ENCODE results near the gene GPR171.

Gene GPR171

DNA sequence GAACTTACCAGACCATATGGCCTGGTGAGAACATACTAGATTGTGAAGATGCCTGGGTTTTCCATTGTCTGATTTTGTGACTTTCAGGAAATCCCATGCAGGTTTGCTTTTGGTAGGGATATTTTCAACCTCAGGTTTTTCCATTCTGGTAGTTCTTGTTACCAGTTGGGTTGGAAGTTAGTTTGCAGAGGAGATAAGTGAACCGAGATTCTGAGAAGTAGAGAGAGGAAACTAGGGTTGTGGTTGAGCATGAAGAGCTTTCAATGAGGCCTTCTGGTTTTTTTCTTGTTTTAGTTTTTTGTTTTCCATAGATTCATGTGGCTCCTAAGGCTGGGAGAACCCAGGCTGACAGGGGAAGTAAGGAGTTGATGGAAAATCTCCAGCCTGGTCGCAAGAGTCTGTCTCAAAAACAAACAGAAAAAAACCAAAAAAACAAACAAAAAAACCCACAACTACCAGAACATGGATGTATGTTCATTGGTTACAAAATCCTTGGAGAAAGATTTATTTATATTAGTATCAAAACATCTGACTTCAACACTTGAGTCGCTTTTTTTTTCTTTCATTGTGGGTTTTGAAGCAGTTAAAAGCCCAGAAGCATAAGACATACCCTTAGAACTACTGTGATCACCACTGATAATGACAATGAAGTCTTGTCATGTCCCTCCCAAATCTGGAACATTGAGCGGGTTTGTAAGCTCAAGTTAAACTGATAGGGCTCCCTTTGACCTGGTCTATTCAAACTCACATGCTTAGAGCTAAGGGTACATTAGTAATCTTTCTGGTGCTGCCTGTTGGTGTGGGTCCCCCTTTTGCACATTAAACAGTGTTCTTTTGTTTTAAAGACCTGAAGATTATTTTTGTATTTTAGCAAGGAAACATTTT, 3.2 kb downstream of the GPR171 start:
- Histone ChIP-seq H3K36me3 (ENCODE audit: control insufficient read depth in 2 of 2, insufficient read depth in 1 of 2, low read length in 2 of 2) (peaks cover 0 to 3% of the 10 kb centered on the region in 2 experiments; a peak in 1 of 3 replicates), H3K4me3 (ENCODE audit: low read depth, low read length) (no peak overlapping the region), H3K4me1 (ENCODE audit: control insufficient read depth, insufficient read depth, low read length) (no peaks in the 10 kb centered on the region), H3K27ac (ENCODE audit: extremely low read depth, low read depth, low read length) (no peak overlapping the region), H3K9me3 (ENCODE audit: control insufficient read depth, insufficient read depth, low read depth, low read length) (no peaks in the 10 kb centered on the region)
- POLR2A ChIA-PET: no interaction called here
- CTCF ChIA-PET: interaction anchor here (0.6 to 1.3 kb wide), 2 partner anchors 28 to 395 kb away, joined by 3 to 5 read pairs; no protein-coding TSS in a partner anchor
- no peak for TF ChIP-seq IKZF3 (tag by site-specific recombination; IDR thresholded peaks at IDR 0.05)
- TF ChIP-seq ZNF112 (tag by site-specific recombination; IDR thresholded peaks at IDR 0.05): no peak

DNA sequence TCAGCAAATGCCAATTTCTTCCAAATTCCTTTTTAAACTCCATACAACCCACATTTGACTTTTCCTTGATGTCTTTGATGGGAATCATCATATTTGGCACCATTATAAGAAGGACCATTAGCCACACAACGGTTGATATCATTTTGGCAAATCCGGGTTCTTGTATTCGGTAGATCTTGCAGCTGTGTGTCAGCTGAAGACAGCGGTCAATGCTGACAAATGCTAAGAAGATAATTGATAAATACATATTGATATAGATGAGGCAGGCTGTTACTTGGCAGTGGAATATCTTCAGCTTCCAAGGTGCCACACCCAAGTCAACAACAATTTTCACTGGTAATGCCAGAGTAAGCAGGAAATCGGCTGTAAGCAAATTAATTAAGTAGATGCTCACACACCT, 4.2 kb downstream of the GPR171 start:
- Histone ChIP-seq H3K4me3 (ENCODE audit: low read depth, low read length) (no peak overlapping the region), H3K27ac (ENCODE audit: extremely low read depth, low read depth, low read length) (no peak overlapping the region), H3K9me3 (ENCODE audit: control insufficient read depth, insufficient read depth, low read depth, low read length) (no peaks in the 10 kb centered on the region), H3K4me1 (ENCODE audit: control insufficient read depth, insufficient read depth, low read length) (no peaks in the 10 kb centered on the region), H3K36me3 (ENCODE audit: control insufficient read depth in 2 of 2, insufficient read depth in 1 of 2, low read length in 2 of 2) (peaks cover 0 to 7% of the 10 kb centered on the region in 2 experiments; a peak in 1 of 3 replicates)
- no peak for TF ChIP-seq ZNF274 (IDR thresholded peaks at IDR 0.05; ENCODE audit: low read length)
- TF ChIP-seq ZNF274 (tag by site-specific recombination; IDR thresholded peaks at IDR 0.05; ENCODE audit: borderline replicate concordance): no peak
- TF ChIP-seq, protein P1, sequence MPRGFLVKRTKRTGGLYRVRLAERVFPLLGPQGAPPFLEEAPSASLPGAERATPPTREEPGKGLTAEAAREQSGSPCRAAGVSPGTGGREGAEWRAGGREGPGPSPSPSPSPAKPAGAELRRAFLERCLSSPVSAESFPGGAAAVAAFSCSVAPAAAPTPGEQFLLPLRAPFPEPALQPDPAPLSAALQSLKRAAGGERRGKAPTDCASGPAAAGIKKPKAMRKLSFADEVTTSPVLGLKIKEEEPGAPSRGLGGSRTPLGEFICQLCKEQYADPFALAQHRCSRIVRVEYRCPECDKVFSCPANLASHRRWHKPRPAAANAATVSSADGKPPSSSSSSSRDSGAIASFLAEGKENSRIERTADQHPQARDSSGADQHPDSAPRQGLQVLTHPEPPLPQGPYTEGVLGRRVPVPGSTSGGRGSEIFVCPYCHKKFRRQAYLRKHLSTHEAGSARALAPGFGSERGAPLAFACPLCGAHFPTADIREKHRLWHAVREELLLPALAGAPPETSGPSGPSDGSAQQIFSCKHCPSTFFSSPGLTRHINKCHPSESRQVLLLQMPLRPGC (tag by site-specific recombination; IDR thresholded peaks at IDR 0.05): no peak
- TF ChIP-seq, protein P2, sequence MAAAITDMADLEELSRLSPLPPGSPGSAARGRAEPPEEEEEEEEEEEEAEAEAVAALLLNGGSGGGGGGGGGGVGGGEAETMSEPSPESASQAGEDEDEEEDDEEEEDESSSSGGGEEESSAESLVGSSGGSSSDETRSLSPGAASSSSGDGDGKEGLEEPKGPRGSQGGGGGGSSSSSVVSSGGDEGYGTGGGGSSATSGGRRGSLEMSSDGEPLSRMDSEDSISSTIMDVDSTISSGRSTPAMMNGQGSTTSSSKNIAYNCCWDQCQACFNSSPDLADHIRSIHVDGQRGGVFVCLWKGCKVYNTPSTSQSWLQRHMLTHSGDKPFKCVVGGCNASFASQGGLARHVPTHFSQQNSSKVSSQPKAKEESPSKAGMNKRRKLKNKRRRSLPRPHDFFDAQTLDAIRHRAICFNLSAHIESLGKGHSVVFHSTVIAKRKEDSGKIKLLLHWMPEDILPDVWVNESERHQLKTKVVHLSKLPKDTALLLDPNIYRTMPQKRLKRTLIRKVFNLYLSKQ (tag by site-specific recombination; IDR thresholded peaks at IDR 0.05; ENCODE audit: borderline replicate concordance): no peak
- no peak for TF ChIP-seq RBAK (tag by site-specific recombination; IDR thresholded peaks at IDR 0.05)
- TF ChIP-seq ZNF426 (tag by site-specific recombination; IDR thresholded peaks at IDR 0.05): no peak
- no peak for TF ChIP-seq HOXA7 (CRISPR knock-in tag; IDR thresholded peaks at IDR 0.05; ENCODE audit: borderline replicate concordance)
- TF ChIP-seq, protein P3, sequence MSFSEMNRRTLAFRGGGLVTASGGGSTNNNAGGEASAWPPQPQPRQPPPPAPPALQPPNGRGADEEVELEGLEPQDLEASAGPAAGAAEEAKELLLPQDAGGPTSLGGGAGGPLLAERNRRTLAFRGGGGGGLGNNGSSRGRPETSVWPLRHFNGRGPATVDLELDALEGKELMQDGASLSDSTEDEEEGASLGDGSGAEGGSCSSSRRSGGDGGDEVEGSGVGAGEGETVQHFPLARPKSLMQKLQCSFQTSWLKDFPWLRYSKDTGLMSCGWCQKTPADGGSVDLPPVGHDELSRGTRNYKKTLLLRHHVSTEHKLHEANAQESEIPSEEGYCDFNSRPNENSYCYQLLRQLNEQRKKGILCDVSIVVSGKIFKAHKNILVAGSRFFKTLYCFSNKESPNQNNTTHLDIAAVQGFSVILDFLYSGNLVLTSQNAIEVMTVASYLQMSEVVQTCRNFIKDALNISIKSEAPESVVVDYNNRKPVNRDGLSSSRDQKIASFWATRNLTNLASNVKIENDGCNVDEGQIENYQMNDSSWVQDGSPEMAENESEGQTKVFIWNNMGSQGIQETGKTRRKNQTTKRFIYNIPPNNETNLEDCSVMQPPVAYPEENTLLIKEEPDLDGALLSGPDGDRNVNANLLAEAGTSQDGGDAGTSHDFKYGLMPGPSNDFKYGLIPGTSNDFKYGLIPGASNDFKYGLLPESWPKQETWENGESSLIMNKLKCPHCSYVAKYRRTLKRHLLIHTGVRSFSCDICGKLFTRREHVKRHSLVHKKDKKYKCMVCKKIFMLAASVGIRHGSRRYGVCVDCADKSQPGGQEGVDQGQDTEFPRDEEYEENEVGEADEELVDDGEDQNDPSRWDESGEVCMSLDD (tag by site-specific recombination; IDR thresholded peaks at IDR 0.05): no peak
- TF ChIP-seq, protein P4, sequence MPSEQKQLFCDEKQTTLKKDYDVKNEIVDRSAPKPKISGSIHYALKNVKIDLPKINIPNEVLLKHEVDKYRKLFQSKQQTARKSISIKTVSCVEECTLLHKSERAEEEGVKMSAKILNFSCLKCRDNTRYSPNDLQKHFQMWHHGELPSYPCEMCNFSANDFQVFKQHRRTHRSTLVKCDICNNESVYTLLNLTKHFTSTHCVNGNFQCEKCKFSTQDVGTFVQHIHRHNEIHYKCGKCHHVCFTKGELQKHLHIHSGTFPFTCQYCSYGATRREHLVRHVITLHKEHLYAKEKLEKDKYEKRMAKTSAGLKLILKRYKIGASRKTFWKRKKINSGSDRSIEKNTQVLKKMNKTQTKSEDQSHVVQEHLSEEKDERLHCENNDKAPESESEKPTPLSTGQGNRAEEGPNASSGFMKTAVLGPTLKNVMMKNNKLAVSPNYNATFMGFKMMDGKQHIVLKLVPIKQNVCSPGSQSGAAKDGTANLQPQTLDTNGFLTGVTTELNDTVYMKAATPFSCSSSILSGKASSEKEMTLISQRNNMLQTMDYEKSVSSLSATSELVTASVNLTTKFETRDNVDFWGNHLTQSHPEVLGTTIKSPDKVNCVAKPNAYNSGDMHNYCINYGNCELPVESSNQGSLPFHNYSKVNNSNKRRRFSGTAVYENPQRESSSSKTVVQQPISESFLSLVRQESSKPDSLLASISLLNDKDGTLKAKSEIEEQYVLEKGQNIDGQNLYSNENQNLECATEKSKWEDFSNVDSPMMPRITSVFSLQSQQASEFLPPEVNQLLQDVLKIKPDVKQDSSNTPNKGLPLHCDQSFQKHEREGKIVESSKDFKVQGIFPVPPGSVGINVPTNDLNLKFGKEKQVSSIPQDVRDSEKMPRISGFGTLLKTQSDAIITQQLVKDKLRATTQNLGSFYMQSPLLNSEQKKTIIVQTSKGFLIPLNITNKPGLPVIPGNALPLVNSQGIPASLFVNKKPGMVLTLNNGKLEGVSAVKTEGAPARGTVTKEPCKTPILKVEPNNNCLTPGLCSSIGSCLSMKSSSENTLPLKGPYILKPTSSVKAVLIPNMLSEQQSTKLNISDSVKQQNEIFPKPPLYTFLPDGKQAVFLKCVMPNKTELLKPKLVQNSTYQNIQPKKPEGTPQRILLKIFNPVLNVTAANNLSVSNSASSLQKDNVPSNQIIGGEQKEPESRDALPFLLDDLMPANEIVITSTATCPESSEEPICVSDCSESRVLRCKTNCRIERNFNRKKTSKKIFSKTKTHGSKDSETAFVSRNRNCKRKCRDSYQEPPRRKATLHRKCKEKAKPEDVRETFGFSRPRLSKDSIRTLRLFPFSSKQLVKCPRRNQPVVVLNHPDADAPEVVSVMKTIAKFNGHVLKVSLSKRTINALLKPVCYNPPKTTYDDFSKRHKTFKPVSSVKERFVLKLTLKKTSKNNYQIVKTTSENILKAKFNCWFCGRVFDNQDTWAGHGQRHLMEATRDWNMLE (tag by site-specific recombination; conservative IDR thresholded peaks at IDR 0.05; ENCODE audit: low read depth): no peak
- no peak for TF ChIP-seq ZNF473 (tag by site-specific recombination; IDR thresholded peaks at IDR 0.05)
- TF ChIP-seq ZNF660 (tag by site-specific recombination; IDR thresholded peaks at IDR 0.05): no peak
- TF ChIP-seq ZNF146 (tag by site-specific recombination; IDR thresholded peaks at IDR 0.05): no peak
- no peak for TF ChIP-seq GLIS1 (tag by site-specific recombination; IDR thresholded peaks at IDR 0.05)
- no peak for TF ChIP-seq ZNF302 (tag by site-specific recombination; IDR thresholded peaks at IDR 0.05; ENCODE audit: low read depth)
- ChIA-PET CTCF (interaction anchor here (1.3 kb wide), 1 partner anchor 31 kb away, joined by 7 read pairs; no protein-coding TSS in a partner anchor), POLR2A (no interaction called here)

Data from HEK293 (cell line).